ENCODE data around the gene RABGAP1L. TPM values are rescaled to one million over a fixed set of nuclear protein-coding genes. Genes with fewer than 3 reads are reported as not detected.
"Not testable (repeated sequence)": the region's sequence is repeated elsewhere in the genome, so short reads cannot be mapped to it uniquely, and the experiment has no call there.

The RABGAP1L gene
- total RNA-seq, 2 experiments from 2014 or later, result 59.8 to 67.6 TPM

DNA sequence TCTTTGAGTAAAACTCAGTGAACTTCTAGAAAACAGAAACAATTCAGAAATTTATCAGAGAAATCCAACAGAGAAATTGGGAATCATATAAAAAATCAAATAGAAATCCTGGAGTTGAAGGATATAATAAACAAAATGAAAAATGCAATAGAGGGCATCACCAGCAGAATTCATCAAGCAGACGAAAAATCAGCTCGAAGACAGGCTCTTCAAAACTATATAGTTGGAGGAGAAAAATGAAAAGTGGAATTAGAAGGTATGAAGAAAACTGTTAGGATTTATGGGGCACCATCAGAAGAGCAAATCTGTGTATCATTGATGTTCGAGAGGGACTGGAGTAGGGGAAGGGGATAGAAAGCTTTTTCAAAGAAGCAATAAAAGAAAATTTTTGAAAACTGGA is 167.0 kb downstream of the RABGAP1L start:
- H3K4me1 ChIP-seq (ENCODE audit: insufficient read depth, low read length), result no peaks in the 10 kb centered on the region
- peaks cover 5% of the 10 kb centered on the region for H3K4me1 Mint-ChIP-seq (ENCODE audit: low read depth)
- no peak overlapping the region for H3K4me3 Mint-ChIP-seq
- H3K27ac ChIP-seq (ENCODE audit: low read depth in 1 of 2, low read length in 2 of 2), result no peak overlapping the region
- H3K4me3 ChIP-seq (ENCODE audit: low read length), result no peak overlapping the region
- H3K36me3 Mint-ChIP-seq (ENCODE audit: low read depth), result peaks cover 55% of the 10 kb centered on the region
- ATAC-seq (ENCODE audit: poor library complexity) (no peak), DNase-seq (no peak)
- POLR2A ChIA-PET, result no interaction called here
- intact Hi-C loops (cut with DNase I, micrococcal nuclease), result no loop called here
- TF ChIP-seq, protein P1, sequence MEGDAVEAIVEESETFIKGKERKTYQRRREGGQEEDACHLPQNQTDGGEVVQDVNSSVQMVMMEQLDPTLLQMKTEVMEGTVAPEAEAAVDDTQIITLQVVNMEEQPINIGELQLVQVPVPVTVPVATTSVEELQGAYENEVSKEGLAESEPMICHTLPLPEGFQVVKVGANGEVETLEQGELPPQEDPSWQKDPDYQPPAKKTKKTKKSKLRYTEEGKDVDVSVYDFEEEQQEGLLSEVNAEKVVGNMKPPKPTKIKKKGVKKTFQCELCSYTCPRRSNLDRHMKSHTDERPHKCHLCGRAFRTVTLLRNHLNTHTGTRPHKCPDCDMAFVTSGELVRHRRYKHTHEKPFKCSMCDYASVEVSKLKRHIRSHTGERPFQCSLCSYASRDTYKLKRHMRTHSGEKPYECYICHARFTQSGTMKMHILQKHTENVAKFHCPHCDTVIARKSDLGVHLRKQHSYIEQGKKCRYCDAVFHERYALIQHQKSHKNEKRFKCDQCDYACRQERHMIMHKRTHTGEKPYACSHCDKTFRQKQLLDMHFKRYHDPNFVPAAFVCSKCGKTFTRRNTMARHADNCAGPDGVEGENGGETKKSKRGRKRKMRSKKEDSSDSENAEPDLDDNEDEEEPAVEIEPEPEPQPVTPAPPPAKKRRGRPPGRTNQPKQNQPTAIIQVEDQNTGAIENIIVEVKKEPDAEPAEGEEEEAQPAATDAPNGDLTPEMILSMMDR (IDR thresholded peaks at IDR 0.05), result no peak
- no peak overlapping the region for H3K27ac Mint-ChIP-seq
- peaks cover 26% of the 10 kb centered on the region for H3K9me3 Mint-ChIP-seq
- CTCF ChIA-PET, result no interaction called here
- peaks cover 7 to 20% of the 10 kb centered on the region in 2 experiments for H3K9me3 ChIP-seq (ENCODE audit: control insufficient read depth in 1 of 2, insufficient read depth in 1 of 2, low read length in 2 of 2)
- peaks cover 26% of the 10 kb centered on the region for H3K36me3 ChIP-seq (ENCODE audit: insufficient read depth, low read length)
- no peaks in the 10 kb centered on the region for H3K27me3 Mint-ChIP-seq
- H3K27me3 ChIP-seq (ENCODE audit: control insufficient read depth in 1 of 2, insufficient read depth in 2 of 2, low read length in 2 of 2), result no peaks in the 10 kb centered on the region

GRCh38 chr1:174333437-174333836 is 174.1 kb downstream of the RABGAP1L start:
- Histone ChIP-seq H3K36me3 (ENCODE audit: insufficient read depth, low read length) (no peaks in the 10 kb centered on the region), H3K9me3 (ENCODE audit: control insufficient read depth in 1 of 2, insufficient read depth in 1 of 2, low read length in 2 of 2) (no peaks in the 10 kb centered on the region), H3K4me1 (ENCODE audit: insufficient read depth, low read length) (no peaks in the 10 kb centered on the region), H3K4me3 (ENCODE audit: low read length) (no peak overlapping the region), H3K27me3 (ENCODE audit: control insufficient read depth in 1 of 2, insufficient read depth in 2 of 2, low read length in 2 of 2) (no peaks in the 10 kb centered on the region), H3K27ac (ENCODE audit: low read depth in 1 of 2, low read length in 2 of 2) (no peak overlapping the region)
- DNase-seq (no peak), ATAC-seq (ENCODE audit: poor library complexity) (no peak)
- Mint-ChIP-seq H3K27me3 (no peaks in the 10 kb centered on the region), H3K9me3 (no peaks in the 10 kb centered on the region), H3K4me3 (no peak overlapping the region), H3K4me1 (ENCODE audit: low read depth) (peaks cover 15% of the 10 kb centered on the region), H3K27ac (no peak overlapping the region), H3K36me3 (ENCODE audit: low read depth) (peaks cover 4% of the 10 kb centered on the region)
- intact Hi-C loops (cut with DNase I, micrococcal nuclease), result no loop called here
- ChIA-PET CTCF (no interaction called here), POLR2A (no interaction called here)
- TF ChIP-seq, protein P1 (IDR thresholded peaks at IDR 0.05), result no peak

GRCh38 chr1:174337000-174337681 is 177.8 kb downstream of the RABGAP1L start:
- ChIA-PET CTCF (no interaction called here), POLR2A (no interaction called here)
- ATAC-seq (ENCODE audit: poor library complexity), result no peak
- H3K9me3 Mint-ChIP-seq, result peaks cover 2% of the 10 kb centered on the region
- intact Hi-C loops (cut with DNase I, micrococcal nuclease), result no loop called here
- peaks cover 10% of the 10 kb centered on the region for H3K4me1 Mint-ChIP-seq (ENCODE audit: low read depth)
- no peak overlapping the region for H3K27ac Mint-ChIP-seq
- TF ChIP-seq, protein P1 (IDR thresholded peaks at IDR 0.05), result no peak
- Histone ChIP-seq H3K4me3 (ENCODE audit: low read length) (no peak overlapping the region), H3K27me3 (ENCODE audit: control insufficient read depth in 1 of 2, insufficient read depth in 2 of 2, low read length in 2 of 2) (no peaks in the 10 kb centered on the region), H3K27ac (ENCODE audit: low read depth in 1 of 2, low read length in 2 of 2) (no peak overlapping the region), H3K36me3 (ENCODE audit: insufficient read depth, low read length) (no peaks in the 10 kb centered on the region), H3K9me3 (ENCODE audit: control insufficient read depth in 1 of 2, insufficient read depth in 1 of 2, low read length in 2 of 2) (no peaks in the 10 kb centered on the region), H3K4me1 (ENCODE audit: insufficient read depth, low read length) (no peaks in the 10 kb centered on the region)
- no peaks in the 10 kb centered on the region for H3K27me3 Mint-ChIP-seq
- no peak overlapping the region for H3K4me3 Mint-ChIP-seq
- peaks cover 10% of the 10 kb centered on the region for H3K36me3 Mint-ChIP-seq (ENCODE audit: low read depth)
- DNase-seq, result no peak

GRCh38 chr1:174340404-174340803 is 181.1 kb downstream of the RABGAP1L start:
- H3K4me3 Mint-ChIP-seq; H3K27me3 ChIP-seq (ENCODE audit: control insufficient read depth in 1 of 2, insufficient read depth in 2 of 2, low read length in 2 of 2); H3K27ac ChIP-seq (ENCODE audit: low read depth in 1 of 2, low read length in 2 of 2); DNase-seq; H3K9me3 Mint-ChIP-seq; CTCF ChIA-PET; ATAC-seq (ENCODE audit: poor library complexity); H3K4me1 ChIP-seq (ENCODE audit: insufficient read depth, low read length); H3K4me3 ChIP-seq (ENCODE audit: low read length); H3K36me3 ChIP-seq (ENCODE audit: insufficient read depth, low read length); H3K9me3 ChIP-seq (ENCODE audit: control insufficient read depth in 1 of 2, insufficient read depth in 1 of 2, low read length in 2 of 2); H3K27ac Mint-ChIP-seq; POLR2A ChIA-PET; H3K27me3 Mint-ChIP-seq; intact Hi-C loops (cut with DNase I, micrococcal nuclease): not testable (repeated sequence)
- H3K36me3 Mint-ChIP-seq (ENCODE audit: low read depth), result peaks cover 16% of the 10 kb centered on the region
- peaks cover 19% of the 10 kb centered on the region for H3K4me1 Mint-ChIP-seq (ENCODE audit: low read depth)

Data from CD4-positive, alpha-beta T cell (primary cell).